NB4 (cell line): ENCODE measurements around the gene PTGDS.

Experiments used
- TF ChIP-seq, protein P1 (sequence below): IDR thresholded peaks from one replicate; pipeline ENCODE4 v1.5.1; 2012; ENCODE audit warnings: low read depth, low read length
- TF ChIP-seq, protein P2 (sequence below): IDR thresholded peaks from 2 replicates; pipeline ENCODE4 v1.6.1; 2011; ENCODE audit warnings: low read depth, low read length

DNA sequence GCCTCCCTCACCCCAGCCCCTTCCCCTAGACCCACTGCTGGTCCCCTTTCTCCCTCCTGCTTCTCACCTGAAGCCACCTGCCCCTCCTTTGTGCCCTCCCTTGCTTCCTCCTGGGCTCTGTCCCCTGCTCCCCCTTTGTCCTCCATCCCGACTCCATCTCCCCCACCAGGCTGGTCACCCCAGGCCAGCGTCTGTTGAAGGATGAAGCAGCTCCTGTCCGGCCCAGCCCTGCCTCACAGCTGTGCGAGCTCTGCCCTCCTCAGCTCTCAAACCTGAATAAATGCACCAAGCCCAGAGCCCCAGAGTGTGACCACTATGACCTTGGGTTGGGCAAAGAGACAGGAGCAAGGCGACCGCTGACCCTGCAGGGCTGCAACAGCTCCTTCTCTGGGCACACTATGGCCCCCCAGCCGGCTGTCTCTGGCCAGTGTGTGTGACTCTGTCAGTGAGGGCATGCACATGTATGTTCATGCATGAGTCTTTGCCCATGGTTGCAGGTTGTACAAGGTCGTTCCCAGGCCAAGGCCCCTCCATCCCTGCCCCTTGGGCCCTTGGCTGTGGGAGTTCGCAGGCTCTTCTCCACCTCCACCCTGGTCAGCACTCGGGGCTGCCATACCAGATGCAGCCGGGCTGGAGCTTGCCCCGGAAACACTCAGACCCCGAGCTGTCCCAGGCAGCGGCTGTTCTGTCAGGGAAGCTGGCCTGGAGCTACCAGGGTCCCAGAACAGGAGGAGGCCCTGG is 21.9 kb upstream of the PTGDS start:
- TF ChIP-seq, protein P1, sequence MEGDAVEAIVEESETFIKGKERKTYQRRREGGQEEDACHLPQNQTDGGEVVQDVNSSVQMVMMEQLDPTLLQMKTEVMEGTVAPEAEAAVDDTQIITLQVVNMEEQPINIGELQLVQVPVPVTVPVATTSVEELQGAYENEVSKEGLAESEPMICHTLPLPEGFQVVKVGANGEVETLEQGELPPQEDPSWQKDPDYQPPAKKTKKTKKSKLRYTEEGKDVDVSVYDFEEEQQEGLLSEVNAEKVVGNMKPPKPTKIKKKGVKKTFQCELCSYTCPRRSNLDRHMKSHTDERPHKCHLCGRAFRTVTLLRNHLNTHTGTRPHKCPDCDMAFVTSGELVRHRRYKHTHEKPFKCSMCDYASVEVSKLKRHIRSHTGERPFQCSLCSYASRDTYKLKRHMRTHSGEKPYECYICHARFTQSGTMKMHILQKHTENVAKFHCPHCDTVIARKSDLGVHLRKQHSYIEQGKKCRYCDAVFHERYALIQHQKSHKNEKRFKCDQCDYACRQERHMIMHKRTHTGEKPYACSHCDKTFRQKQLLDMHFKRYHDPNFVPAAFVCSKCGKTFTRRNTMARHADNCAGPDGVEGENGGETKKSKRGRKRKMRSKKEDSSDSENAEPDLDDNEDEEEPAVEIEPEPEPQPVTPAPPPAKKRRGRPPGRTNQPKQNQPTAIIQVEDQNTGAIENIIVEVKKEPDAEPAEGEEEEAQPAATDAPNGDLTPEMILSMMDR: no peak
- TF ChIP-seq, protein P2, sequence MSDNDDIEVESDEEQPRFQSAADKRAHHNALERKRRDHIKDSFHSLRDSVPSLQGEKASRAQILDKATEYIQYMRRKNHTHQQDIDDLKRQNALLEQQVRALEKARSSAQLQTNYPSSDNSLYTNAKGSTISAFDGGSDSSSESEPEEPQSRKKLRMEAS: no peak
